Ascending aorta (tissue), 2 donors: Measurements from ENCODE around the gene MKLN1. TPM values are rescaled to one million over a fixed set of nuclear protein-coding genes. Genes with fewer than 3 reads are reported as not detected.

ENCODE experiments used
- DNase-seq, 2 donors: peaks; one replicate each; pipeline ENCODE4 v3.0.0-alpha.2; 2019; ENCODE audit warnings: low spot score in 2 of 2
- H3K27ac ChIP-seq, 2 donors: fragments of 200-600 bp; sonication (generic); one replicate each; pipeline ENCODE4 v1.5.1; 2016 to 2017; ENCODE audit warnings: mild to moderate bottlenecking in 1 of 2
- H3K27me3 ChIP-seq: fragments of 200-600 bp; sonication (generic); one replicate; pipeline ENCODE4 v1.5.1; 2017
- H3K36me3 ChIP-seq, 2 donors: fragments of 200-600 bp; sonication (generic); one replicate each; pipeline ENCODE4 v1.5.1; 2016
- H3K4me1 ChIP-seq, 2 donors: fragments of 200-600 bp; sonication (generic); one replicate each; pipeline ENCODE4 v1.5.1; 2016 to 2017; ENCODE audit warnings: mild to moderate bottlenecking in 1 of 2
- H3K4me3 ChIP-seq, 2 donors: fragments of 200-600 bp; sonication (generic); one replicate each; pipeline ENCODE4 v1.5.1; 2016 to 2017; ENCODE audit warnings: mild to moderate bottlenecking in 1 of 2
- H3K9me3 ChIP-seq, 2 donors: fragments of 200-600 bp; sonication (generic); one replicate each; pipeline ENCODE4 v1.5.1; 2016
- intact Hi-C: fragments of 100-400 bp; cut with DNase I; formaldehyde crosslinking; loops from one replicate; pipeline ENCODE4 v1.15.1; 2023
- total RNA-seq: library from RNA; depleted of rRNA; stranded (reverse); fragments of >200 nt; gene quantifications from one replicate; pipeline ENCODE4 v1.1.0, GENCODE V29; 2016
- TF ChIP-seq, protein P1 (sequence below), 3 experiments: fragments of 200-600 bp in 2 of 3; fragments of 450-650 bp in 1 of 3; sonication (generic) in 2 of 3; IDR thresholded peaks; one replicate each; pipeline ENCODE4 v1.5.1; 2016 to 2019; ENCODE audit warnings: antibody characterized with exemption in 3 of 3, mild to moderate bottlenecking in 1 of 3, moderate library complexity in 1 of 3

MKLN1 gene
- total RNA-seq, 1 donor from 2014 or later: 18.0 TPM

GRCh38 chr7:131443496-131443895 lies 115.8 kb downstream of the MKLN1 start:
- no peak overlapping the region for H3K4me3 ChIP-seq
- H3K27me3 ChIP-seq: no peaks in the 10 kb centered on the region
- no peaks in the 10 kb centered on the region for H3K4me1 ChIP-seq
- TF ChIP-seq, protein P1, sequence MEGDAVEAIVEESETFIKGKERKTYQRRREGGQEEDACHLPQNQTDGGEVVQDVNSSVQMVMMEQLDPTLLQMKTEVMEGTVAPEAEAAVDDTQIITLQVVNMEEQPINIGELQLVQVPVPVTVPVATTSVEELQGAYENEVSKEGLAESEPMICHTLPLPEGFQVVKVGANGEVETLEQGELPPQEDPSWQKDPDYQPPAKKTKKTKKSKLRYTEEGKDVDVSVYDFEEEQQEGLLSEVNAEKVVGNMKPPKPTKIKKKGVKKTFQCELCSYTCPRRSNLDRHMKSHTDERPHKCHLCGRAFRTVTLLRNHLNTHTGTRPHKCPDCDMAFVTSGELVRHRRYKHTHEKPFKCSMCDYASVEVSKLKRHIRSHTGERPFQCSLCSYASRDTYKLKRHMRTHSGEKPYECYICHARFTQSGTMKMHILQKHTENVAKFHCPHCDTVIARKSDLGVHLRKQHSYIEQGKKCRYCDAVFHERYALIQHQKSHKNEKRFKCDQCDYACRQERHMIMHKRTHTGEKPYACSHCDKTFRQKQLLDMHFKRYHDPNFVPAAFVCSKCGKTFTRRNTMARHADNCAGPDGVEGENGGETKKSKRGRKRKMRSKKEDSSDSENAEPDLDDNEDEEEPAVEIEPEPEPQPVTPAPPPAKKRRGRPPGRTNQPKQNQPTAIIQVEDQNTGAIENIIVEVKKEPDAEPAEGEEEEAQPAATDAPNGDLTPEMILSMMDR (IDR thresholded peaks at IDR 0.05): no peak
- no peak for DNase-seq
- intact Hi-C loops: no loop called here
- no peaks in the 10 kb centered on the region for H3K9me3 ChIP-seq
- peaks cover 16 to 42% of the 10 kb centered on the region in 2 donors for H3K36me3 ChIP-seq
- no peak overlapping the region for H3K27ac ChIP-seq

DNA sequence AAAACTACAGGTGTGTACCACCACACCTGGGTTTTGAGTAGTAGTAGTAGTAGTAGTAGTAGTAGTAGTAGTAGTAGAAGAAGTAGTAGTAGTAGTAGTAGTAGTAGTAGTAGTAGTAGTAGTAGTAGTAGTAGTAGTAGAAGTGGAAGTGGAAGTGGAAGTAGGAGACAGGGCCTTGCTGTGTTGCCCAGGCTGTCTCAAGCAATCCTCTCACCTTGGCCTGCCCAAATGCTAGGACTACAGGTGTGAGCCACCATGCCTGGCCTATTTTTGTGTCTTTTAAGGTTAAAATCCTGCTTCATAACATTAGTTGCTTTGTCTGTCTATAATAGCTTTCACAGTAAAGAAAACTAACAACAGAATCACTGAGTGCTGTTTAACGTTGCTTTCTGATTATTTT lies 117.0 kb downstream of the MKLN1 start:
- DNase-seq: no peak
- Histone ChIP-seq H3K36me3 (peaks cover 12 to 31% of the 10 kb centered on the region in 2 donors), H3K4me3 (no peak overlapping the region), H3K9me3 (no peaks in the 10 kb centered on the region), H3K27ac (no peak overlapping the region), H3K4me1 (no peaks in the 10 kb centered on the region), H3K27me3 (no peaks in the 10 kb centered on the region)
- intact Hi-C loops: no loop called here
- TF ChIP-seq, protein P1 (IDR thresholded peaks at IDR 0.05): no peak

DNA sequence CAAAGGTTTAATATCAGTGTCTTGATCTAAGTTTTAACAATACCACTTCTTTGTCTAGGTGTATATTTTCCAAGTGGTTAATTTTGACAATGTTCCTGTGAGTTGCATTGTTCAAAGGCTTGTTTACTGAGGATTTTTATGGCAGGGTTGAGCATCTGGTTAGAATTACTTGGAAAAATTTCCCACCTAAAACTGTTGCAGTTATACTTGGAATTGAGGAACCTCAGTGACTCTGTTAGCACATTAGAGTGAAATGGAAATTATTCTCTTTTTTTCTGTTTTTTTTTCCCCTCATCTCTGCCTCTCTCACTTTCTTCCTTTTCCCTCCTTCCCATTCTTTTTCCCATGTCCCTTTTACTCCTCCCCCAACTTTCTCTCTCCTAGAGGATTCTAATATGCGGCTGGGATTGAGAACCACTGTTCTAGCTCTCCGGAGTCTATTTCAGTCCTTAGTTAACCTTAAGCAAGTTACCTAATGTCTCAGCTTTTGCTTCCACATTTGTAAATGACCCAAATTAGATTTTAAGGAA lies 121.8 kb downstream of the MKLN1 start:
- intact Hi-C loops: no loop called here
- Histone ChIP-seq H3K27me3 (no peaks in the 10 kb centered on the region), H3K9me3 (no peaks in the 10 kb centered on the region), H3K4me1 (no peaks in the 10 kb centered on the region), H3K4me3 (no peak overlapping the region), H3K27ac (no peak overlapping the region), H3K36me3 (peaks cover 5 to 16% of the 10 kb centered on the region in 2 donors)
- TF ChIP-seq, protein P1 (IDR thresholded peaks at IDR 0.05): no peak
- DNase-seq: no peak

DNA sequence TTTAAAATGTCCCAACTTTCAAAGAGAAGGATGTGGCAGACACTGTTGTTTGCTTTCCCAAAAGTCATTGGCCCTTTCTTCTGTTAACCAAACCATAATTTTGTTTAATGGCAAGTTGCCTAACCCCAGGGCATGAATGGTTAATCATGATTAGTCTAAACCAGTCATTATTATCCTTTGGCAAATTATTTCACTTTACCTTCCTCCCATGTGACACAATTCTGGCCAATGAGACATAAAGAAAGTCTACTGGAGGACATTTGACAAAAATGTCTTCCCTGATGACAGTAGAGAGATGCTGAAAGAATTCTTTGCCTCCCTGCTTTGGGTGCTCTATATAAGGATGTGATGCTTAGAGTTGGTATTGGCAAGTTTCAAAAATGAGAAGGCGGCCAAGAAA lies 126.8 kb downstream of the MKLN1 start:
- no peak for DNase-seq
- TF ChIP-seq, protein P1 (IDR thresholded peaks at IDR 0.05): no peak
- intact Hi-C loops: no loop called here
- H3K27me3 ChIP-seq: no peaks in the 10 kb centered on the region
- H3K36me3 ChIP-seq: peaks cover 4 to 8% of the 10 kb centered on the region in 2 donors
- no peaks in the 10 kb centered on the region for H3K4me1 ChIP-seq
- no peak overlapping the region for H3K4me3 ChIP-seq
- H3K27ac ChIP-seq: no peak overlapping the region
- H3K9me3 ChIP-seq: no peaks in the 10 kb centered on the region

- intact Hi-C loops: no loop called here
- TF ChIP-seq, protein P1 (IDR thresholded peaks at IDR 0.05): no peak
- Histone ChIP-seq H3K4me3 (no peak overlapping the region), H3K36me3 (peaks cover 4 to 8% of the 10 kb centered on the region in 2 donors), H3K4me1 (no peaks in the 10 kb centered on the region), H3K27me3 (no peaks in the 10 kb centered on the region), H3K9me3 (no peaks in the 10 kb centered on the region), H3K27ac (no peak overlapping the region)
- DNase-seq: no peak
These were observed 127.3 kb downstream of the MKLN1 start for GRCh38 chr7:131455001-131455400.

DNA sequence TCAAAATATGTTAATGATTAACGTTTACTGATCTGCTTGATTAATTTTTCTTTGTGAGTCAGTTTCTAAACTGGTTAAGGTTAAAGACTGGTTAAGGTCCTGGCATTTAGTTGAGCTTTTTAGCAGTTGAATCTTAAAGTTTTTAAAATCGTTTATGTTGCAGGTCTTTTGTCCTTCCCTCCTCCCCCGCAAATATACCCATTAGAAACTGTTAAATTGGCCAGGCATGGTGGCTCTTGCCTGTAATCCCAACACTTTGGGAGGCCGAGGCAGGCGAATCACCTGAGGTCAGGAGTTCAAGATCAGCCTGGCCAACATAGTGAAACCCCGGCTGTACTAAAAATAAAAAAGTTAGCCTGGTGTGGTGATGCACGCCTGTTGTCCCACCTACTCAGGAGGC lies 127.9 kb downstream of the MKLN1 start:
- Histone ChIP-seq H3K4me3 (no peak overlapping the region), H3K4me1 (no peaks in the 10 kb centered on the region), H3K27ac (no peak overlapping the region), H3K27me3 (no peaks in the 10 kb centered on the region), H3K36me3 (peaks cover 4 to 8% of the 10 kb centered on the region in 2 donors), H3K9me3 (no peaks in the 10 kb centered on the region)
- no peak for DNase-seq
- intact Hi-C loops: no loop called here
- TF ChIP-seq, protein P1 (IDR thresholded peaks at IDR 0.05): no peak
